Measurements from ENCODE around the gene CFAP221.

DNA sequence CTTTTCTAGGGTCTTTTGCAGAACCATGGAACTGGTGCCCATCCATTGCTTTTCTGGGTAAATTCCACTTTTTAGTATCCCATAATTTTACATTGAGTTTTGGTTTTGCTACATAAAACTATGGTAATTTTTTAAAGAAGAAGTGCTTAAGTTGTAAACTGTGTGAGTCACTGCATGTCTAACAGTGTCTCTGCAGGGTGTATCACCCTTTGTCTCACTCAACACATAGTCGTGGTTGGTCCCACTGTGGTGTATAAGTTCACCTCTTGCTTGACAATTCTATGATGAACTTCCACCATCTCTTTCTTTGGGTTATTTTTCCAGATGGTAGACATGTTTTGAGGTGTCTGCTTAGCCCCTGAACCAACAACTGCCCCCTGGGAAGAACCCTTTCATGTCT is 30.4 kb upstream of the CFAP221 start:
- TF ChIP-seq BHLHE40 (IDR thresholded peaks at IDR 0.05; ENCODE audit: borderline replicate concordance) (no peak), HDGF (IDR thresholded peaks at IDR 0.05; ENCODE audit: borderline replicate concordance) (no peak)

Data from HEK293T (cell line).